GM18867 (cell line): ENCODE data around the gene CARD19.
A peak's percentile ranks its signal among the peaks of the same experiment; 100 is the strongest.

Experiments
- ATAC-seq: cut with Tn5 transposase; IDR thresholded peaks from one replicate; pipeline ENCODE4 v1.9.1; 2021; ENCODE audit warnings: mild to moderate bottlenecking, moderate library complexity; ENCODE audit not compliant: unreplicated experiment

CARD19 gene

GRCh38 chr9:93061791-93062763 lies 33.9 kb upstream of the CARD19 start:
- peak; percentile 37 for ATAC-seq

GRCh38 chr9:93064392-93065134 lies 31.5 kb upstream of the CARD19 start:
- peak; percentile 90 for ATAC-seq

GRCh38 chr9:93065135-93065720 lies 30.8 kb upstream of the CARD19 start:
- no peak for ATAC-seq

- no peak for ATAC-seq
Measured at GRCh38 chr9:93066978-93067603, 28.9 kb upstream of the CARD19 start.

- ATAC-seq = no peak
Measured at GRCh38 chr9:93068956-93069355, 27.1 kb upstream of the CARD19 start.

GRCh38 chr9:93071464-93071863 lies 24.6 kb upstream of the CARD19 start:
- ATAC-seq = no peak

GRCh38 chr9:93072383-93072795 lies 23.6 kb upstream of the CARD19 start:
- no peak for ATAC-seq

- no peak for ATAC-seq
Measured at GRCh38 chr9:93076101-93076791, 19.8 kb upstream of the CARD19 start.

- ATAC-seq = no peak
Measured at GRCh38 chr9:93076792-93077128, 19.3 kb upstream of the CARD19 start.

GRCh38 chr9:93077367-93077766 lies 18.6 kb upstream of the CARD19 start:
- ATAC-seq = no peak

- no peak for ATAC-seq
Measured at GRCh38 chr9:93077811-93078210, 18.2 kb upstream of the CARD19 start.

GRCh38 chr9:93079371-93079770 lies 16.6 kb upstream of the CARD19 start:
- no peak for ATAC-seq

GRCh38 chr9:93080406-93080805 lies 15.6 kb upstream of the CARD19 start:
- ATAC-seq = no peak

- ATAC-seq = no peak
Measured at GRCh38 chr9:93081081-93081529, 14.9 kb upstream of the CARD19 start.

GRCh38 chr9:93081931-93082330 lies 14.1 kb upstream of the CARD19 start:
- no peak for ATAC-seq

GRCh38 chr9:93082841-93083411 lies 13.1 kb upstream of the CARD19 start:
- ATAC-seq = no peak

GRCh38 chr9:93083592-93084470 lies 12.2 kb upstream of the CARD19 start:
- ATAC-seq = no peak

GRCh38 chr9:93084471-93084881 lies 11.5 kb upstream of the CARD19 start:
- ATAC-seq = no peak

GRCh38 chr9:93085676-93086075 lies 10.3 kb upstream of the CARD19 start:
- ATAC-seq = no peak
